ENCODE data around the gene IL4R. TPM values are rescaled to one million over a fixed set of nuclear protein-coding genes. Genes with fewer than 3 reads are reported as not detected.

IL4R gene
- total RNA-seq, 1 experiment from 2014 or later: 99.0 TPM

DNA sequence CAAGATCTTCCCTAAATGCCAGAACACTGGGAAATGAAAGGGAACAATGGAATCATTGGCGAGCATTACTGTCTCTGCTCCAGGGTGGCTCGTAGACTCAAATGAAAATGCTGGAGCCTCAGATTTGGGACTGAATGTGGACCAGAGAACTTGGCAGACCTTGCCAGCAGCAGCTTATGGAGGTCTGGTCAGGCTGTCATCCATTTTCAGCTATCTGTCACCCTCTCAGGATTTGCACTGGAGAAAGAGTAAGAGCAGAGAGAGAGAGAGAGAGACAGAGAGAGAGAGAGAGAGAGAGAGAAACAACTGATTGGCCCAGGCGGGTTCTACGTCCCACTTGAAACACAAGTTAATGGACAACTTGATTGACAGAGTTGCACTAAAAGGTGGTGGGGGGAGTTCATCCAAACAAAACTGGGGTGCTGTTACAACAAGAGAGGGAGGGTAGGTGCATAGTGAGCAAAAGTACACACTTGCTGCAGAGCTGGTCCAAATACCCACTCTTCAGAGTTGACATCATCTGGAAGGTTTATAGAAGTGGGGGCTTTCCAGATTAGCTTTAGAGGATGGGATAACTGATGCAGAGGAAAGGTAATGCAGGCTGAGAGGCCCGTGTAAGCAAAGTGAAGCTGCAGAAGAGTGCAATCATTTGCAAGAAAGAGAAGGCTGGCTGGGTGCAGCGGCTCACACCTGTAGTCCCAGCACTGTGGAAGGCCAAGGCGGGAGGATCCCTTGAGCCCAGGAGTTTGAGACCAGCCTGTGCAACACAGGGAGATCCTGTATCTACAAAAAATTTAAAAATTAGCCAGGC, 28.7 kb upstream of the IL4R start:
- BruUV-seq (replicated peaks): no TSS peak
- Mint-ChIP-seq H3K27me3 (ENCODE audit: unreplicated experiment) (no peaks in the 10 kb centered on the region), H3K36me3 (ENCODE audit: insufficient read depth, unreplicated experiment) (peaks cover 4% of the 10 kb centered on the region), H3K9me3 (ENCODE audit: low read depth, unreplicated experiment) (no peaks in the 10 kb centered on the region), H3K27ac (ENCODE audit: unreplicated experiment) (no peak overlapping the region), H3K4me1 (ENCODE audit: low read depth, unreplicated experiment) (peaks cover 15% of the 10 kb centered on the region), H3K4me3 (ENCODE audit: low read depth, unreplicated experiment) (no peak overlapping the region)
- DNase-seq: no peak
- no peak for TF ChIP-seq CTCF (IDR thresholded peaks at IDR 0.05; ENCODE audit: unreplicated experiment)
- CTCF ChIA-PET: no interaction called here
- intact Hi-C loops (cut with micrococcal nuclease; ENCODE audit: unreplicated experiment): no loop called here

- peaks cover 4% of the 10 kb centered on the region for H3K36me3 Mint-ChIP-seq (ENCODE audit: insufficient read depth, unreplicated experiment)
- H3K27me3 Mint-ChIP-seq (ENCODE audit: unreplicated experiment): no peaks in the 10 kb centered on the region
- no peaks in the 10 kb centered on the region for H3K9me3 Mint-ChIP-seq (ENCODE audit: low read depth, unreplicated experiment)
- H3K4me3 Mint-ChIP-seq (ENCODE audit: low read depth, unreplicated experiment): no peak overlapping the region
- BruUV-seq (replicated peaks): no TSS peak
- no peak for DNase-seq
- no peak overlapping the region for H3K27ac Mint-ChIP-seq (ENCODE audit: unreplicated experiment)
- no peak for TF ChIP-seq CTCF (IDR thresholded peaks at IDR 0.05; ENCODE audit: unreplicated experiment)
- CTCF ChIA-PET: interaction anchor here (0.6 kb wide), 1 partner anchor 15 kb away, joined by 5 read pairs; no protein-coding TSS in a partner anchor
- peaks cover 15% of the 10 kb centered on the region for H3K4me1 Mint-ChIP-seq (ENCODE audit: low read depth, unreplicated experiment)
- intact Hi-C loops (cut with micrococcal nuclease; ENCODE audit: unreplicated experiment): no loop called here
These were observed 28.0 kb upstream of the IL4R start for GRCh38 chr16:27285676-27286196.

DNA sequence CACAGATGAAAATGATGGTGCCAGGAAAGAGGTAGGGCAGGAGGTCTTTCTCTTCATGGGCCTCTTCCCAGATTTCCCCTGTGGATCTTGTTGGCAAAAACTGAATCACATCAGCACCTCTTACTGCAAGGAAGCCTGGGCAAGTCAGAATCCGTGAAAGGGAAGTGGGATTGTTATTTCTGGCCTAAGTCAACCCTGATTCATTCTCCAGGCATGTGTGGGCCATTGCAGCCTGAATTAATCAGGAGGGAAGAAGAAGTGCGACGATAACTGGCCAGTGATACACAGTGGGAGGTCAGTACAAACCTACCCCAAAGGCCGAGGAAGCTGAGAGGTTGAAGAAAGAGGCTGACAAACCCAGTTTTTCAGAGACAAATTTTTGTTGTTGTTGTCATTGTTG, 27.3 kb upstream of the IL4R start:
- Mint-ChIP-seq H3K9me3 (ENCODE audit: low read depth, unreplicated experiment) (no peaks in the 10 kb centered on the region), H3K4me3 (ENCODE audit: low read depth, unreplicated experiment) (no peak overlapping the region), H3K27ac (ENCODE audit: unreplicated experiment) (no peak overlapping the region), H3K36me3 (ENCODE audit: insufficient read depth, unreplicated experiment) (peaks cover 4% of the 10 kb centered on the region), H3K4me1 (ENCODE audit: low read depth, unreplicated experiment) (peaks cover 15% of the 10 kb centered on the region), H3K27me3 (ENCODE audit: unreplicated experiment) (no peaks in the 10 kb centered on the region)
- DNase-seq: peak; percentile 57
- intact Hi-C loops (cut with micrococcal nuclease; ENCODE audit: unreplicated experiment): no loop called here
- no peak for TF ChIP-seq CTCF (IDR thresholded peaks at IDR 0.05; ENCODE audit: unreplicated experiment)
- BruUV-seq (replicated peaks): no TSS peak
- CTCF ChIA-PET: interaction anchor here (0.6 kb wide), 2 partner anchors 14 to 59 kb away, joined by 3 to 5 read pairs; no protein-coding TSS in a partner anchor

DNA sequence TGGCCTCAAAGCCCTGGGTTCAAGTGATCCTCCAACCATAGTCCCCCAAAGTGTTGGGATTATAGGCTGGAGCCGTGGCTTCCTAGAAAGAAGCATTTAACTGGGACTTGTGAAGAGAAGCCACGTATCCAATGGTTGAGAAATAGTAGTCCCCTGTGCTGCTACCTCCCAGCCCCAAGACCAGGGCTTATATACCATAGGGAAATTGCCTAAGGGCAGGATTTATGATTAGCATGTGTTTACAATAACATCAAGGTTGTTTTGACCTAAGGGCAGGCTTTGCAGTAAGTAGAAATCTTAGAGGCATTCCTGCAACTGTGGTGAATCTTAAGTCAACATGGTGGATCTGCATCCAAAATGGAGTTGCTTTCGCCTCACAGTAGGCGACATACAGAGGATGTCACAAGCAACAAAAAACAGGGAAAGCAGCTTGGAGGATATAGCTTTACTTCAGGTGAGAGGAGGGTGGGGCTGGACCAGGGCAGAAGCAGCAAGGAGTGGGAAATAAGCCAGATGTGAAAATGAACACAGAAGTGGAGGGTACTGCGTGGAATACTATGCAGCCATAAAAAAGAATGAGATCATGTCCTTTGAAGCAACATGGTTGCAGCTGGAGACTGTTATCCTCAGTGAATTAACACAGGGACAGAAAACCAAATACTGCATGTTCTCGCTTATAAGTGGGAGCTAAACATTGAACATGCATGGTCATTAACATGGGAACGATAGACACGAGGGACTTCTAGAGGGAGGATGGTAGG, 26.5 kb upstream of the IL4R start:
- Mint-ChIP-seq H3K27me3 (ENCODE audit: unreplicated experiment) (no peaks in the 10 kb centered on the region), H3K36me3 (ENCODE audit: insufficient read depth, unreplicated experiment) (peaks cover 4% of the 10 kb centered on the region), H3K4me1 (ENCODE audit: low read depth, unreplicated experiment) (peaks cover 15% of the 10 kb centered on the region), H3K27ac (ENCODE audit: unreplicated experiment) (no peak overlapping the region), H3K4me3 (ENCODE audit: low read depth, unreplicated experiment) (no peak overlapping the region), H3K9me3 (ENCODE audit: low read depth, unreplicated experiment) (no peaks in the 10 kb centered on the region)
- intact Hi-C loops (cut with micrococcal nuclease; ENCODE audit: unreplicated experiment): no loop called here
- BruUV-seq (replicated peaks): no TSS peak
- no peak for DNase-seq
- no peak for TF ChIP-seq CTCF (IDR thresholded peaks at IDR 0.05; ENCODE audit: unreplicated experiment)
- CTCF ChIA-PET: no interaction called here
